HFF-Myc (cell line): ENCODE data around the gene ZNF134.

Experiments
- DNase-seq: peaks from one replicate; pipeline ENCODE4 v3.0.0-alpha.2; 2011; ENCODE audit warnings: low read depth; ENCODE audit errors: extremely low read depth
- H3K4me3 ChIP-seq: replicated peaks from 2 replicates; pipeline ENCODE4 v1.5.1; 2011; ENCODE audit warnings: low read depth, mild to moderate bottlenecking, control low read depth, low read length
- TF ChIP-seq, protein P1 (sequence below): IDR thresholded peaks from 2 replicates; pipeline ENCODE4 v1.5.1; 2012; ENCODE audit warnings: mild to moderate bottlenecking, low read depth, low read length, control low read depth; ENCODE audit errors: missing control alignments

ZNF134 gene

DNA sequence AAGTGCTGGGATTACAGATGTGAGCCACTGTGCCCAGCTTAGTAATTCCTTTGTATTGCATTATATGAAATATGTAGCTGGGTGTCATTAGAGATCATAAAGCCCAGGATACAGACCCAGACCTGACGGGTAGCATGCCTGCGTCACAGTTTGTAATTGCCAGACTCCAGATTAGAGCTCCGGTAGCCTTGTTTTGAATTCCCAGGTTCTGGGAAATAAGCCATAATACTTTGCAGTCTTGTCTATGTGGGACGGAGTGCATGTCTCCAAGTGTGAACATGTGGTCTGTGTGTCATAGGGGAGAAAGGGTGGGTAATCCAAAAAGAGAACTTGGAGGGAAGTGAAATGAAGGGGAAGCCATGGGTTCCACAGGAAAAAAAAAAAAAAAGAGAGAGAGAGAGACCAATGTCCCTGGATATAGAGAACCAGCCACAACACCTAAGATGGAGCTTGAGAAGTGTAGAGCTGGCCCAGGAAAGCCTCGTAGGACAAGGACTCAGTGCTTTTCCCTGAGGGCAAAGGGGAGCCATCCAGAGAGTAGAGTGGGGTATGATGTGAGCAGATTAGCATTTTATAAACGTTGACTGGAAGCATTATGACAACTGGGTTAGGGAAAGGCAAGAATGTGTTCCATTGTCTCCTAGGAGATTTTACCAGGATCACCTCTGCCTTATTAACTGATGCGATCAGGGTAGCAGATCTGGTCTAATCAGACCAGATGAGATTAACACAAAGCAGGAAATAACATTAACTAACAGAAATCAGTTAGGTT is 57.3 kb downstream of the ZNF134 start:
- H3K4me3 ChIP-seq: no peak overlapping the region
- TF ChIP-seq, protein P1, sequence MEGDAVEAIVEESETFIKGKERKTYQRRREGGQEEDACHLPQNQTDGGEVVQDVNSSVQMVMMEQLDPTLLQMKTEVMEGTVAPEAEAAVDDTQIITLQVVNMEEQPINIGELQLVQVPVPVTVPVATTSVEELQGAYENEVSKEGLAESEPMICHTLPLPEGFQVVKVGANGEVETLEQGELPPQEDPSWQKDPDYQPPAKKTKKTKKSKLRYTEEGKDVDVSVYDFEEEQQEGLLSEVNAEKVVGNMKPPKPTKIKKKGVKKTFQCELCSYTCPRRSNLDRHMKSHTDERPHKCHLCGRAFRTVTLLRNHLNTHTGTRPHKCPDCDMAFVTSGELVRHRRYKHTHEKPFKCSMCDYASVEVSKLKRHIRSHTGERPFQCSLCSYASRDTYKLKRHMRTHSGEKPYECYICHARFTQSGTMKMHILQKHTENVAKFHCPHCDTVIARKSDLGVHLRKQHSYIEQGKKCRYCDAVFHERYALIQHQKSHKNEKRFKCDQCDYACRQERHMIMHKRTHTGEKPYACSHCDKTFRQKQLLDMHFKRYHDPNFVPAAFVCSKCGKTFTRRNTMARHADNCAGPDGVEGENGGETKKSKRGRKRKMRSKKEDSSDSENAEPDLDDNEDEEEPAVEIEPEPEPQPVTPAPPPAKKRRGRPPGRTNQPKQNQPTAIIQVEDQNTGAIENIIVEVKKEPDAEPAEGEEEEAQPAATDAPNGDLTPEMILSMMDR: no peak
- DNase-seq: no peak

DNA sequence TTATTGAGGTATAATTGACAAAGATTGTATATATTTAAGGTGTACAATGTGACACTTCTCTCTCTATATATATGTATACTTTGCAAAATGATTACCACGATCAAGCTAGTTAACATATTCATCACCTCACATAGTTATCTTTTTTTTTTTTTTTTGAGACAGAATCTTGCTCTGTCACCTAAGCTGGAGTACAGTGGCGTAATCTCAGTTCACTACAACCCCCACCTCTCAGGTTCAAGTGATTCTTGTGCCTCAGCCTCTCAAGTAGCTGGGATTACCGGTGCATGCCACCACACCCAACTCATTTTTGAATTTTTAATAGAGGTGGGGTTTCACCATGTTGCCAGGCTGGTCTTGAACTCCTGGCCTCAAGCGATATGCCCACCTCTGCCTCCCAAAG is 58.4 kb downstream of the ZNF134 start:
- TF ChIP-seq, protein P1: no peak
- no peak overlapping the region for H3K4me3 ChIP-seq
- no peak for DNase-seq
